GM03348 (cell line): Measurements from ENCODE around the gene RPGRIP1.
"Not testable (repeated sequence)": the region's sequence is repeated elsewhere in the genome, so short reads cannot be mapped to it uniquely, and the experiment has no call there.

Experiments used
- DNase-seq: peaks from one replicate; pipeline ENCODE4 v3.0.0; 2012; ENCODE audit warnings: low spot score

Gene RPGRIP1

DNA sequence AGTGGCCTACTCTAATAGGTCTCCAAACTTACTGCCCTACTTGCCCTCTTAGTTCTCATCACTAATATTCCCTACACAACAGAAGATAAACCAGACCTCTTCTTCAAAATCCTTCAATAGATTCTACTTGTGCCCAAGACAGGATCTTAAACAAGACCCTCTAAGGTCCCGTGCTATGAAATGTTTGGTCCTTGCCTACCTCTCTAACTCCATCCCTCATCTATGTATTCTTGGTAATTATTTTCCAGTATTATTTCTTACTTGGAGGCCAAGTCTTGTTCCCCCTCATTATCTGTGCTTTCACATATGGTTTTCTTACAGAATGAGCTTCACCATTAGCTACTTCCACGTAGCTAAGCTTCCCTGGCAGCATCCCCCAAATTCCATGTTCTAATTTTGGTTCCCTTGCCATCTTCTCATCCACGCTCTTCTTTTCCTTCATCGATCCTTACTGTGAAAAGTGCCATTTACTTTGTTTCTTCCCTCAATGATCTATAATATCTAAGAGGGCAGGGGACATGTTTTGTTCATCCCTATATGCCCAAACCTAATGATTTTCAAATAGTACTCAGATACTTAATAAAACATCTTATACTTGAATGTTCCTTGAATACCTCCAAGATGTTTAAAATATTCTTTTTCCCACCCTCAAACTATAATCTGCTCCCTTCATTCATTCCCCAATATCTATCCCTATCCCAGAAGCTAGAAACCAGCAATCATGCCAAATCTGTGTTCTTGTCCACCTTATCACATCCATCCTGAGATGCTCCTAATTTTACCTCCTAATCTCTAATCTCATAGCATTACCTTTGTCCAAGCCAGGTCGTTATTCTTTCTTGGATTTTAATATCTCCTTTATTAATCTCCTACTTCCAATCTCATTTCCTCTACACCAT is 20.7 kb upstream of the RPGRIP1 start:
- no peak for DNase-seq

DNA sequence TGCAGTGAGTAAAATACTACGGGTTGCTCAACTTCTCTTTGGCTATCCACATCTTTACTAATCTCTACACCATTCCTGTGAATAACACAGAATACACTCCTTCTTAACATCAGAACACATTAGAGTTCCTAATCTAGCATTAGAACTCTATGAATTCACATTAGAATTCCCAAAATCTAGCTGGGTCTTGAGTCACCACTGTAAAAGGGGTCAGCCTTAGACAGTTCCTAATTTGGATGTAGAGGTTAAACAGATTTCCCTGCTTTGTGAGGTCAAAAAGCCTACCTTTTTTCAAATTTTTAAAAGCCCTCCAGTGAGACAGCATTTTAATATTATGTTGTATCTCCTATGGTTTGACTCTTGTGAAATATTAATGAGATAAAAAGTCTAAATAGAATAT is 18.1 kb upstream of the RPGRIP1 start:
- no peak for DNase-seq

DNA sequence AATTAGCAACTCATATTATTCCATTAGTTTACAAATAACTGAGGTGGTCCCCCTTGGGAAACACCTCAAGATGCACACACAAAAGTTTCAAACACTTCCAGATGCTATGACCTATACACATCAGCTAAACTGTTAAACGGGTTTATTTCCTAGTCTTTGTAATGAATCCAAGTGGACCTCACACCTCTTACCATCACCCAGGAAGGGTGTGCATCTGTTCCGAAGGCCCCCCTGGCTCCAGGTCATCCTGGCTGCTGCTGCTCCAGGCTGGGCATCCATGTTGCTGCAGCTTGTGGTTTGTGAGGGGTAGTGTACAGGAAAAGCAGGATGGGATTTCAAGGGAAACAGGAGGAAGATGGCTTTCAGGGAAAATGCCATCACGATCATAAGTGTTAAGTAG is 17.5 kb upstream of the RPGRIP1 start:
- DNase-seq, result no peak

DNA sequence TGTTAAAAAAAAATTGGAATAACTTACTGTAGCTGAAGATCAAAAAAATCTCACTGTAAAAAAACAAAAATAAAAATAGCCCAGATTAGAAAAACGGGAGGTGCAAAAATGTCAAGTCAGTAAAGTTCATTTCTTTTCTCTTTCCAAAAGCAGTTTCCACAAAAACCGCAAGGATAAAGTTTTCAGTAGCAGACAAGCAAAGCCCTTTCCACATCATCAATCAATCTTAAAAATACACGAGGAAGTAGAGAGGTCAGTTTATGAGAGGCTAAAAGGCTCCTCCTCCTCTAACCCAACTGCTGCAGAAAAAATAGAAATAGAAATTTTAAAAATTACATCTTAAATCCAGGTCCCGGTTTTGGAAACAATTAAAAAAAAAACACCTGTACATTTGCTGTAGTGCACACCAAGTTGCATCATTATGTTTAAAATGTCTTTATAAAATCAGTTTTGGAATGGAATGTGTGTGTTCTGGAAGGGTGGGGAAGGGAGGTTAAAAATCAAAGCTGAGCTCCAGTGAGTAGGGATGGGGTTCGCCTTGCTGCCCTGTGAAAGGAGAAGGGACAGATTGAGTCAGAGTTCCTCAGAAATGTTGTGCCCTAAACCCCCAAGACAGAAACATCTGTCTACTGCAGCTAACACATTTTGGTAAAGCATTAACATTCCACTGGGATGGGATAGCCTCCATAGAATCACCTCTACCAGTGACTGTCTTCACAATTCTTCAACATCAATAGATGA is 16.4 kb upstream of the RPGRIP1 start:
- DNase-seq, result peak; percentile 12

DNA sequence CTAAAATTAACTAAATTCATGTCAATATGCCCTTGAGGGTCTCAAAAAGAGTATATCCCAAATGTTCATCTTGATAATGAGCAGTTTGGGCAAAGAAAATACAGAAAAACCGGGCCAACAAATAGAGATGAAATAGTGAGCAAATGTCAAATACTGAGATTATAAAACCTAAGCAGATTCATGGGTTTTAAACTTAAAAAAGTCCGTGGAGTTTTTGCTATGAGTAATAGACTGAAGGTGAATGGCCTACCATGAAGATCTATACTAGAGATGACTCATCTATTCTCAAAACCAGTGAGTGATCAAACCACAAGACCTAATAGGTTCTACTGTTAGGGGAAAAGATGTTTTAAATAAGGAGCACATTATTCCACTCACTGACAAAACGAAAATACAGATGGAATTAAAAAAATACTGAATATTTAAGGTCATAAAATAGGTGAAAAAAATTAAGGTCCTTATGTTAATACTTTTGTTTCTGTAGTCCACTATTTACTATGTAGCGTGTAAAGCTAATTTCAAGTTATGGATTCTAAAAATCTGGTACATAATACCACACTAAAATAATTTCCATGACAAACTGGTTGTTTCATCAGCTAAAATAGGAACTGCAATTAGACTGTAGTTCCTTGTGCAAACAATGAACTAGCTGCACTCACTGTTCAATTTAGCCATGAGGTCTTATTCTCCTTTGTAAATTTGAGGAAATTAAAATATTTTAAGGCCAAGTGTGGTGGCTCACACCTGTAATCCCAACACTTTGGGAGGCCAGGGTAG is 15.7 kb upstream of the RPGRIP1 start:
- DNase-seq, result peak; percentile 66

DNA sequence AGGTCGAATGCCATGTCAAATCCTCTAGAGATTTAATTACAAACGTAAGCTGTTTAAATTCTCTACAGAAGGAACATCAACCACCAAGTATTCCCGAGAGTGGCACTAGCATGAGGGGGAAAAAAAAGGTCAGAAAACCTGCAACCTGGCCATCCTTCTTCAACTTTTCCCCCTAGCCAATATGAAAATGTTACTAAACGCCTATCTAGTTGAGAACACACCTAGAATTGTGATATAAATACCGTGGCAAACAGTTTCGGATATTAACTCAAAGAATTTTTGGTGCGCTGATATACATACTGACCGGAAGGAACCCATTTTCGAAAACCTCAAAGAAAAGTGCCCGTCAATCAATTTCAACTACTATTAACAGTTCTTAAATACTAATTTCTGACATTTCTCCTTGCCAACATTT is 12.4 kb upstream of the RPGRIP1 start:
- DNase-seq, result no peak

DNA sequence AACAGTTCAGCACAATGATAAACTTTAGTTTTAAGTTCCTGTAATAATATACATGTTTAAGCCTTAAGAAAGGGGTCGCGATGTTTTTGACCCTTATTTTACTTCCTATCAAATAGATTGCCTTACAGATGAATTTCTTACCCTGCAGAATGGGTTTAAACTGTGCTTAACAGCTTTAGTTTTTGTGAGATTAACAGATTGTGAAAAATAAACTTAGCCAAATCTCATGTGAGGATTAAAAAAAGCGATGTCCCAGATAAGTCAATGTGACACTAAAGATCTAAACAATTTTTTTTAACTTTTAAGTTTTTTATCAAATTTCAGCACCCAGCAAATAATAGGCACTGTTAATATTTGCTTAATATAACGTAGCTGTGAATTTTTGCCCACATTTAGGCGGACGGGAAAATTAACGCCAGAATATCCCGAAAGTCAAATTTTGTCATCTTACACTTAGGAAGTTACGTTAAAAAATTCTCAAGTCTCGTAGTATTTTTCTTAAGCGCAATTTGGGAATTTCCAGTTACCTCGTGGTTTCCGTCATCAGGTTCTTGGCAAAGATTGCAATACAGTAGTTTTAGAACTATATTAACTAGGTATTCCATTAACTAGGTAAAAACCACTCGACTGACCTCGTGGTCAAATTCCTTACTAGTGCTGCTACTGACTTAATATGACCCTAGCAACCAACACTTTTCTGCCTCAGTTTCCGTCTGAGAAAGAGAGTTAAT is 11.8 kb upstream of the RPGRIP1 start:
- DNase-seq, result no peak

DNA sequence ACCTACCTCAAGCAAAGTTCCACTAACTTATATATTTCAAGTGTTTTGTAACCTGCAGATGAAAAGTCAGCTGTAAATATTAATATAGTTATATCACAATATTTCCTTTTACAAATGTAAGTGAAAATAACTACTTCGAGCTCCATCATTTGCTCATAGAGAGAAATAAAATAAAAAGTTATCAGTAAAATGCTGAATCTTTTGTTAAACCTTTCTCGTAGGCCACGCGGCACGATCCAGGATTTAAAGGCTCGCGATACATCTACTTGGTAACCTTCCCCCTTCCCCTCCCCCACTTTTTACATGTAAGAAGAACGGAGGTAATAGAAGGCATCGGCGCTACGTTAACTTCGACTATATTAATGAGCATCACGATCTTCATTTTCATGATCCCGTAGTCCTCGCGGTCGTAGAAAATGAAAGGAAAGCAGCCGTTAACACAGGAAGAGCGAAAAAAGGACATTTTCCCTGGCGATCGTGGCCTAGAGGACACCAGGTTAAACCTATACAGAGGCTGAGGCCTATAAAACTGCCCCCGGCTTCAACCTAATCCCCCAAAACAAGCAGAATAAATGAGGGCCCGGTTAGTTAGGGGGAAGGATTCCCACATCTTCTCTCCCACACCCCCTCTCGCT is 11.1 kb upstream of the RPGRIP1 start:
- DNase-seq, result no peak

DNA sequence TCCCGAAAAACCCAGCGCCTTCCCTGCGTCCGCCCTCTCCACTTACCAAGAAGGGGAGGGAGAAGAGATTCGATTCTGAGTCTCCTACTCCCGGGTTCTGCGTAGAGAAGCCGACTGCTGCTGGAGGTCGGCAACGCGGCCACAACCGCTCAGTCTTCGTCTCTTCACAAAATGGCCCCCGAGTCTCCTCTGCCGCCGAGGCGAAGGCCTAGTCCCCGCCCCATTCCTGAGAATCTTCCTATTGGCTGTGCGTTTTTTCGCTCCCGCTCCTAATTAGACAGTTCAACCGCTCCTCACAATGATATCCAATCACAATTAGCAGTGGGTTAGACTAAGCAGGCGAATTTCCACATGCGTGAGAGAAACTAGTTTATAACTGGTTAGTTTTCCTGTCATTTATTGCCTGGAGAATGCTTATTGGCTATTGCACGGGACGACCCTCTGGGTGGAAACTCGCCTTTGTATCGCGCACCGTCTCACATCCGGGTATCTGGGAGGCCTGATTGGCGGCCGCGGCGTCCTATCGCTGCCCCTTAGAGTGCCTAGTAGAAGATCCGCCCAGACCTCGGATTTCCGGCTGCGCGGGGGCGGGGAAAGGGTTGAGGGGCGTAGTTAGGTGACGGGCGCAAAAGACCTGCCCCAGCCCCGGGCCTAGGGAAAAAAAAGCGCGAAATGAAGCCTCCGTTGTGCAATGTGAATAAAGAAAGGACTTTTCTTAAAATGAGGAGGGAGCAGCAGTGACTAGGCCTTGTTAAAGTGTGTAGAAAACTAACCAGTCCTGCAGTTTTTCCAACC is 10.4 kb upstream of the RPGRIP1 start, which contains the start of gene HNRNPC:
Gene HNRNPC (minus strand): TSS at position 191 of the 795 bp plus-strand sequence. CDS start 35,249 bp downstream, outside the sequence.
- DNase-seq, result peak; percentile 99

DNA sequence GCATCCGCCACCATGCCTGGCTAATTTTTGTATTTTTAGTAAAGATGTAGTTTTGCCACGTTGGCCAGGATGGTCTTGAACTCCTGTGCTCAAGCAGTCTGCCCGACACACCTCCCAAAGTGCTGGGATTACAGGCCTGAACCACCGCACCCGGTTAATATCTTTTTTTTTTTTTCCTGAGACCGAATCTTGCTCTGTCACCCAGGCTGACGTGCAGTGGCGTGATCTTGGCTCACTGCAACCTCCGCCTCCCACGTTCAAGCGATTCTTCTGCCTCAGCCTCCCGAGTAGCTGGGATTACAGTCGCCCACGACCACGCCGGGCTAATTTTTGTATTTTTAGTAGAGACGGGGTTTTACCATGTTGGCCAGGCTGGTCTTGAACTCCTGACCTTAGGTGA is 7.2 kb upstream of the RPGRIP1 start:
- not testable (repeated sequence) for DNase-seq

DNA sequence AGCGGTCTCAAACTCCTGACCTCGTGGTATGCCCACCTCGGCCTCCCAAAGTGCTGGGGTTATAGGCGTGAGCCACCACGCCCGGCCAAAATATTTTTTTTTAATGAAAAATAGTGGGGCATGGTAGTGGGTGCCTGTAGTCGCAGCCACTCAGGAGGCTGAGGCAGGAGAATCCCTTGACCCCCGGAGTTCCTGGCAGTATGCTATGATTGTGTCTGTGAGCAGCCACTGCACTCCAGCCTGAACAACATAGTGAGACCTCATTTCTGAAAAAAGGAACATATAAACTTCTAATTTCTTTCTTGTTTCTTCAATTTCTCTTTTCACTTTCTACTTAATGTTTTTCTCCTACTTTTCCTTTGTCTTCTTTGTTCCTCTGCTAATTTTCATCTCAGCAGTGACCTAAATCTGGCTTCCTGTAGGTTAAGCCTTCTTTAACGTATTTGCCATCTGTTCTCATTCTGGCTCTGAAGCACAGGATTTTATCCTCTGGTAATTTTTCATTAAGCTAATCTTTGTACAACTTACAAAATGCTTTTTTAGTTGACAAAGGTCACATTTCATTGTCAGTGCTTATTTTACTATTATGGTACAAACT is 4.5 kb upstream of the RPGRIP1 start:
- no peak for DNase-seq

DNA sequence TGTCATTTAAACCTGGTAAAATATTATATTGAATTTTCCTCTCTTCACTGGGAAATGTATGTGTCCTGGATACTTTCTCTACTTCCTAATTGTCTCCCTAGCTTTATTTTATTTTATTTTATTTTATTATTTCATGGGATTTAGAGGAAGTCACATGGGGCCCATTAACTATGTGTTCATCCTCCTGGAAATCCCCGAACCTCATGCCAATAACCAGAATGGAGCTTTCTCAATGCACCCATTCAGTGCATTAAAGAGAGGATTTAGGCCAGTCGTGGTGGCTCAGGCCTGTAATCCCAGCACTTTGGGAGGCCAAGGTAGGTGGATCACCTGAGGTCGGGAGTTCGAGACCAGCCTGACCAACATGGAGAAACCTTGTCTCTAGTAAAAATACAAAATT is 1.3 kb upstream of the RPGRIP1 start:
- DNase-seq, result no peak

DNA sequence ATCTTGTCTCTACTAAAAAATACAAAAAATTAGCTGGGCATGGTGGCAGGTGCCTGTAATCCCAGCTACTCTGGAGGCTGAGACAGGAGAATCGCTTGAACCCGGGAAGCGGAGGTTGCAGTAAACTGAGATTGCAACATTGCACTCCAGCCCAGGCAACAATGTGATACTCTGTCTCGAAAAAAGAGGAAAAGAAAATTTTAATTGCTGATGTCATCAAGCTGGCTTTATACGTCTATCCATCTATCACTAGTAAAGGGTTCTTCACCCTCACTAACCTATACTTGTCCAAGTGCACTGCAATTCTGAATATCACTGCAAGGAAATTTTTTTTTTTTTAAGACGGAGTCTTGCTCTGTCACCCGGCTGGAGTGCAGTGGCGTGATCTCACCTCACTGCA is 2.0 kb downstream of the RPGRIP1 start:
- not testable (repeated sequence) for DNase-seq

DNA sequence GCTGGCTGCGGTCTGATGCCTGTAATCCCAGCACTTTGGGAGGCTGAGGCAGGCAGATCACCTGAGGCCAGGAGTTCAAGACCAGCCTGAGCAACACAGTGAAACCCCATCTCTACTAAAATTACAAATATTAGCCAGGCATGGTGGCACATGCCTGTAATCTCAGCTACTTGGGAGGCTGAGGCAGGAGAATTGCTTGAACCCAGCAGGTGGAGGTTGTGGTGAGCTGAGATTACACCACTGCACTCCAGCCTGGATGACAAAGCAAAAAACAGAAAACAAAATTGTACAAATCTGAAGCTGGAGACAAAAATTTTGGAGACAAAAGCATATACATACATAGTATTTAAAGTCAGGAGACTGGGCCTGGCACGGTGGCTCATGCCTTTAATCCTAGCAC is 6.6 kb downstream of the RPGRIP1 start:
- DNase-seq, result not testable (repeated sequence)

DNA sequence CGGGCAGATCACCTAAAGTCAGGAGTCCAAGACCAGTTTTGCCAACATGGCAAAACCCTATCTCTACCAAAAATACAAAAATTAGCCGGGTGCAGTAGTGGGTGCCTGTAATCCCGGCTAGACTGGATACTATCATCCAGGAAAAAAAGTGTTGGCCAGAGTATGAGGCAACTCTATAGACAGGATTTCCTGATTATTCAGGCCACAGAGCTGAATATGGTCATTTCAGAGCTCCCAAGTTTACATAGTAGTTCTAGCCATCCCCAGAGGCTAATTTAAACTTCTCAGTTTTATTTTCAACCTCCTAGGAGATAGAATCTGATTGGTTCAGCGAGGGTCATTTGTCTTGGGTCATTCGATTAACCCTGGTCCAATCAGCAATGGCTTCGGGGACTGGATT is 7.3 kb downstream of the RPGRIP1 start:
- DNase-seq, result no peak

DNA sequence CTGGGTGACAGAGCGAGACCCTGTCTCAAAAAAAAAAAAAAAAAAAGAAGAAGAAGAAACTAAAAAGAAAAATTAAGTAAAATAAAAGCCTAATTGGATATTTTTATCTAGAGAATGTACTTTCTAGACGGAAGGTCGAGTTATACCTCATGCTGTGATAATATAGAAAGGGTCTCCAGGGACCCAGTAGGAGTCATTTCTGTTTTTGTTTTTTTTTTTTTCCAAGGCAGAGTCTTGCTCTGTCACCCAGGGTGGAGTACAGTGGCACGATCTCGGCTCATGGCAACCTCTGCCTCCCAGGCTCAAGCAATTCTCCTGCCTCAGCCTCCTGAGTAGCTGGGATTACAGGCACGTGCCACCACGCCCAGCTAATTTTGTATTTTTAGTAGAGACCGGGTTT is 14.1 kb downstream of the RPGRIP1 start:
- not testable (repeated sequence) for DNase-seq

DNA sequence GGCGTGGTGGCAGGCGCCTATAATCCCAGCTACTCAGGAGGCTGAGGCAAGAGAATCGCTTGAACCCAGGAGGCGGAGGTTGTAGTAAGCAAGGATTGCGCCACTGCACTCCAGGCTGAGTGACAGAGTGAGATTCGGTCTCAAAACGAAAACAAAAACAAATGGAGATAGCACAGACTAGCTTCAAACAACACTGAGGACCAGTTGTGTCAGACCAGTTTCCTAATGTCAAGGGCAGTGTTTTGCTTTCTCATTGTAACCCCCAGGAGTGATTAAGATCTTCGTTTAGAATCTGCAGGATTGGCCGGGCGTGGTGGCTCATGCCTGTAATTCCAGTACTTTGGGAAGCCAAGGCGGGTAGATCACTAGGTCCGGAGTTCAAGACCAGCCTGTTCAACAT is 18.5 kb downstream of the RPGRIP1 start:
- no peak for DNase-seq

DNA sequence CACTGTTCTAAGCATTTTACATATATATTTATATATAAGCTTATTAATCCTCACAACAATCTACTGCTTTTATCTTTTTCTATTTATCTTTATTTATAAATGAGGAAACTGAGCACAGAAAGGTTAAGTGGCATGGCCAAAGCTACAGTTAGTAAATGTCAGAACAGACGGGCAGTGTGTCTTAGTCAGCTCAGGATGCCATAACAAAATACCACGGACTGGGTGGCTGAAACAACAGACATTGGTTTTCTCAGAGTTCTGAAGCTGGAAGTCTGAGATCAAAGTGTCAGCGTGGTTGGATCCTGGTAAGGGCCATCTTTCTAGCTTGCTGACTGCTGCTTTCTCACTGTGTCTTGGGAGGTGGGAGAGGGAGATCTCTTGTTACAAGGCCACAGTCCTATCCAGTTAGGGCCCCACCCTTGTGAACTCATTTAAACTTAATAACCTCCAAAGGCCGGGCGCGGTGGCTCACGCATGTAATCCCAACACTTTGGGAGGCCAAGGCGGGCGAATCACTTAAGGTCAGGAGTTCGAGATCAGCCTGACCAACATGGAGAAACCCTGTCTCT is 19.8 kb downstream of the RPGRIP1 start:
- DNase-seq, result no peak

DNA sequence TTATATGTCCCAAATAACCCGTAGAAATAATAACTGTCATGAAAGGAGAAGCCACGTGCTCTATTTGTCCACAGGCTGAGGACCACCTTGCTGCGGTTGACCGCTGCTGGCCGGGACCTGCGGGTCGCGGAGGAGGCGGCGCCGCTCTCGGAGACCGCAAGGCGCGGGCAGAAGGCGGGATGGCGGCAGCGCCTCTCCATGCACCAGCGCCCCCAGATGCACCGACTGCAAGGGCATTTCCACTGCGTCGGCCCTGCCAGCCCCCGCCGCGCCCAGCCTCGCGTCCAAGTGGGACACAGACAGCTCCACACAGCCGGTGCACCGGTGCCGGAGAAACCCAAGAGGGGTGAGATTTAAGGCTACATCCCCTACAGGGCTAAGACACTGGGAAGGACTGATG is 21.0 kb downstream of the RPGRIP1 start:
- peak; percentile 25 for DNase-seq
